PFSK-1 (cell line): ENCODE results near the gene KAZN.

Experiments used
- FOXP2 ChIP-seq: optimal IDR thresholded peaks from 2 replicates; pipeline ENCODE3; 2011; ENCODE audit warnings: borderline replicate concordance, control low read depth, inconsistent platforms; ENCODE audit not compliant: insufficient read depth; ENCODE audit errors: extremely low read length, extremely low read depth
- POLR2AphosphoS5 ChIP-seq: IDR thresholded peaks from 2 replicates; pipeline ENCODE4 v1.6.1; 2012; ENCODE audit warnings: low read depth, mild to moderate bottlenecking, control low read depth, low read length, moderate library complexity
- REST ChIP-seq, 2 experiments: IDR thresholded peaks; 2 replicates each; pipeline versions ENCODE4 v1.6.1 to v1.8.0; 2011 to 2012; ENCODE audit warnings: low read depth in 2 of 2, low read length in 2 of 2, control low read depth in 1 of 2, inconsistent platforms in 1 of 2, mild to moderate bottlenecking in 1 of 2, moderate library complexity in 1 of 2; ENCODE audit not compliant: insufficient read depth in 1 of 2
- SIN3A ChIP-seq: IDR thresholded peaks from 2 replicates; pipeline ENCODE4 v1.6.1; 2012; ENCODE audit warnings: mild to moderate bottlenecking, low read length, moderate library complexity, borderline replicate concordance; ENCODE audit not compliant: insufficient read depth
- TAF1 ChIP-seq: IDR thresholded peaks from 2 replicates; pipeline ENCODE4 v1.6.1; 2012; ENCODE audit warnings: low read length, control low read depth, borderline replicate concordance; ENCODE audit not compliant: insufficient read depth

Gene KAZN

GRCh38 chr1:14696761-14697160 is 98.3 kb downstream of the KAZN start:
- TF ChIP-seq REST (IDR thresholded peaks at IDR 0.05; ENCODE audit: insufficient read depth in 1 of 2, low read depth in 2 of 2, low read length in 2 of 2) = no peak
- TF ChIP-seq TAF1 = no peak
- no peak for TF ChIP-seq SIN3A
- no peak for TF ChIP-seq POLR2AphosphoS5
- no peak for TF ChIP-seq FOXP2

- TF ChIP-seq TAF1 = no peak
- no peak for TF ChIP-seq POLR2AphosphoS5
- TF ChIP-seq FOXP2 = no peak
- no peak for TF ChIP-seq REST (IDR thresholded peaks at IDR 0.05; ENCODE audit: insufficient read depth in 1 of 2, low read depth in 2 of 2, low read length in 2 of 2)
These were observed 98.9 kb downstream of the KAZN start for GRCh38 chr1:14697353-14697752.

GRCh38 chr1:14698314-14698713 is 99.8 kb downstream of the KAZN start:
- no peak for TF ChIP-seq FOXP2
- TF ChIP-seq POLR2AphosphoS5 = no peak
- TF ChIP-seq SIN3A = no peak
- TF ChIP-seq TAF1 = no peak
- no peak for TF ChIP-seq REST (IDR thresholded peaks at IDR 0.05; ENCODE audit: insufficient read depth in 1 of 2, low read depth in 2 of 2, low read length in 2 of 2)

GRCh38 chr1:14699620-14700019 is 101.1 kb downstream of the KAZN start:
- TF ChIP-seq SIN3A = no peak
- TF ChIP-seq POLR2AphosphoS5 = no peak
- TF ChIP-seq REST (IDR thresholded peaks at IDR 0.05; ENCODE audit: insufficient read depth in 1 of 2, low read depth in 2 of 2, low read length in 2 of 2) = no peak
- no peak for TF ChIP-seq TAF1
- no peak for TF ChIP-seq FOXP2

- no peak for TF ChIP-seq SIN3A
These were observed 106.4 kb downstream of the KAZN start for GRCh38 chr1:14704846-14705245.
